GM06990 (cell line): Measurements from ENCODE around the gene COX7C.

Experiments
- DNase-seq: peaks from one replicate; pipeline ENCODE4 v3.0.0-alpha.2; 2011; ENCODE audit not compliant: insufficient read length; ENCODE audit errors: extremely low read depth
- H3K27me3 ChIP-seq: replicated peaks from 2 replicates; pipeline ENCODE4 v1.6.0; 2011; ENCODE audit warnings: low read length; ENCODE audit not compliant: control insufficient read depth, insufficient read depth
- H3K36me3 ChIP-seq: 2 replicates; pipeline ENCODE4 v1.5.1; 2011; ENCODE audit warnings: low read length; ENCODE audit not compliant: control insufficient read depth, insufficient read depth
- H3K4me3 ChIP-seq: replicated peaks from 2 replicates; pipeline ENCODE4 v1.5.1; 2011; ENCODE audit warnings: low read depth, mild to moderate bottlenecking, control low read depth, low read length
- TF ChIP-seq, protein P1 (sequence below): IDR thresholded peaks from 2 replicates; pipeline ENCODE4 v1.5.1; 2011; ENCODE audit warnings: low read length, control low read depth, mild to moderate bottlenecking, inconsistent platforms; ENCODE audit not compliant: insufficient read depth, poor library complexity, severe bottlenecking

Gene COX7C

DNA sequence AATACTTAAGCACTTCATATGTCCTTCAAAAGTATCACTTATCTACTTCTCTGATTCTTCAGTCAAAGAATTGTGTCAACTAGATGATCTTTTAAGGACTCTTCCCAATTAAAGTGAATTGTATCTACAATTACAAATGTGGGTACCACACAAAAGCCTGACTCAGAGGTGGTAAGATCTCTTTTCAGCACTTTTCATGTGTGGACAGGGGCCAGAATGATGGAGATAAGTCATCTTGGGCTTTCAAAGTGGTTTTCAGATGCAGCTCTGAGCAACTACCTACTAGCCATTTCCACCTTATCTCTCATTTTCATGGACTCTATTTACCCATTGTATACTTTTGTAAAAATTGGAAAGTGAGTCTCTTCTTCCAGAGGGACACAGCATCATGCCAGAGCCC is 8.4 kb downstream of the COX7C start:
- no peak overlapping the region for H3K4me3 ChIP-seq
- TF ChIP-seq, protein P1, sequence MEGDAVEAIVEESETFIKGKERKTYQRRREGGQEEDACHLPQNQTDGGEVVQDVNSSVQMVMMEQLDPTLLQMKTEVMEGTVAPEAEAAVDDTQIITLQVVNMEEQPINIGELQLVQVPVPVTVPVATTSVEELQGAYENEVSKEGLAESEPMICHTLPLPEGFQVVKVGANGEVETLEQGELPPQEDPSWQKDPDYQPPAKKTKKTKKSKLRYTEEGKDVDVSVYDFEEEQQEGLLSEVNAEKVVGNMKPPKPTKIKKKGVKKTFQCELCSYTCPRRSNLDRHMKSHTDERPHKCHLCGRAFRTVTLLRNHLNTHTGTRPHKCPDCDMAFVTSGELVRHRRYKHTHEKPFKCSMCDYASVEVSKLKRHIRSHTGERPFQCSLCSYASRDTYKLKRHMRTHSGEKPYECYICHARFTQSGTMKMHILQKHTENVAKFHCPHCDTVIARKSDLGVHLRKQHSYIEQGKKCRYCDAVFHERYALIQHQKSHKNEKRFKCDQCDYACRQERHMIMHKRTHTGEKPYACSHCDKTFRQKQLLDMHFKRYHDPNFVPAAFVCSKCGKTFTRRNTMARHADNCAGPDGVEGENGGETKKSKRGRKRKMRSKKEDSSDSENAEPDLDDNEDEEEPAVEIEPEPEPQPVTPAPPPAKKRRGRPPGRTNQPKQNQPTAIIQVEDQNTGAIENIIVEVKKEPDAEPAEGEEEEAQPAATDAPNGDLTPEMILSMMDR, result no peak
- DNase-seq, result no peak
- no peaks in the 10 kb centered on the region for H3K27me3 ChIP-seq
- peaks cover 1% of the 10 kb centered on the region for H3K36me3 ChIP-seq

DNA sequence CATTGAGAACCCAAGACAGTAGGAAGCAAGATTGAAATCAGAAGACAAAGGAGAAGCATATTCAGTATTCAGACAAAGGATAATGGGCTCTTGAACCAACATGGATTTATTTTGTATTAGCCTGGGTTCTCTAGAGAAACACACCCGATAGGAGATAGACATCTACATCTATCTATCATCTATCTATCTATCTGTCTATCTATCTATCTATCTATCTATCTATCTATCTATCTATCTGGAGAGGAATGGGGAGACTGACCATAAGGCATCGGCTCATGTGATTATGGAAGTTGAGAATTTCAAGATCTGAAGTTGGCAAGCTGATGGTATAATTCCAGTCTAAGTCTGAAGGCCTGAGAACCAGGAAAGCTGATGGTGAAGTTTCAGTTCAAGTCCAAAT is 13.4 kb downstream of the COX7C start:
- TF ChIP-seq, protein P1, result no peak
- Histone ChIP-seq H3K36me3 (no peaks in the 10 kb centered on the region), H3K4me3 (no peak overlapping the region), H3K27me3 (no peaks in the 10 kb centered on the region)
- no peak for DNase-seq

DNA sequence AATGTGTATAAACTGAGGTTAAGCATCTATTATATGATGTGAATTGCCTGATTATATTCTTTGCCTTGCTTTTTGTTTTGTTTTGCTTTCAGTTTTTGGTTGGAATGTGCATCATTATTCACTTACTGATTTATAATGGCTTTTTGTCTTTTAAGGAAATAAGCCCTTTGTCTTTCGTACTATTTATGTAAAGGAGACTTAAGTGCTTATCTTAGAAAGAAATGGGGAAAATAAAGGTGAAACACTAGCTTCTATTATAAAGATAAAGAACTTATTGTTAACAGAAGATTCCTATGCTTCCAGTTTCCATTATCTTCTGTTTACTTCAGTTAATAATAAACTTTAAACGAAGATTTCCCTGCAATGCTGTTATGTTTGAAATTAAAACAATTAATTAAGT is 23.3 kb downstream of the COX7C start:
- no peaks in the 10 kb centered on the region for H3K36me3 ChIP-seq
- TF ChIP-seq, protein P1, result no peak
- no peaks in the 10 kb centered on the region for H3K27me3 ChIP-seq
- H3K4me3 ChIP-seq, result no peak overlapping the region
- no peak for DNase-seq

DNA sequence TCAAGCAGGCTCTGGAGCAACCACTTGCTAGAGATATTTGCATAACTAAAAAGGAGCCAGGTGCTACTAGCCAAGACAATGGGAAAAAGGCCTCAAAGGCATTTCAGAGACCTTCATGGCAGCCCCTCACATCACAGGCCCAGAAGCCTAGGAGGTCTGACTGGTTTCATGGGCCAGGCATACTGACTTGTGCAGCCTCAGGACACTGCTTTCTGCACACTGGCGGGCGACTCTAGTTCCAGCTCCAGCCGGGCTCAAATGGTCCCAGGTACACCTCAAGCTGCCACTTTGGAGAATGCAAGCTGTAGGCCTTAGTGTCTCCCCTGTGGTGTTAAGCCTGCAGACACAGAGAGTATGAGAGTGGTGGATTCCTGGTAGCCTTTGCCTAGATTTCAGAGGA is 27.1 kb downstream of the COX7C start:
- no peaks in the 10 kb centered on the region for H3K36me3 ChIP-seq
- TF ChIP-seq, protein P1, result no peak
- no peak overlapping the region for H3K4me3 ChIP-seq
- H3K27me3 ChIP-seq, result no peaks in the 10 kb centered on the region
- no peak for DNase-seq

DNA sequence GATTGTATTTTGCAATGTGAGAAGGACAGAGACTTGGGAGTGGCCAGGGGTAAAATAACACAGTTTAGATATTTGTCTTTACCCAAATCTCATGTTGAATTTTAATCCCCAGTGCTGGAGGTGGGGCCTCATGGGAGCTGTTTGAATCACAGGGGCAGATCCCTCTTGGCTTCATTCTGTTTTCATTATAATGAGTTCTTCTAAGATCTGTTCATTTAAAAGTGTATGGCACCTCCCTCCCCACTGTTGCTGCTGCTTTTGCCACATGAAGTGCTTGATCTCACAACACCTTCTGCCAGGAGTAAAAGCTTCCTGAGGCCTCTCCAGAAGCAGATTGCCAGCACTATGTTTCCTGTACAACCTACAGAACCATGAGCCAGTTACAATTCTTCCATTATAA is 28.1 kb downstream of the COX7C start:
- TF ChIP-seq, protein P1, result no peak
- H3K36me3 ChIP-seq, result no peaks in the 10 kb centered on the region
- H3K4me3 ChIP-seq, result no peak overlapping the region
- no peak for DNase-seq
- no peaks in the 10 kb centered on the region for H3K27me3 ChIP-seq

DNA sequence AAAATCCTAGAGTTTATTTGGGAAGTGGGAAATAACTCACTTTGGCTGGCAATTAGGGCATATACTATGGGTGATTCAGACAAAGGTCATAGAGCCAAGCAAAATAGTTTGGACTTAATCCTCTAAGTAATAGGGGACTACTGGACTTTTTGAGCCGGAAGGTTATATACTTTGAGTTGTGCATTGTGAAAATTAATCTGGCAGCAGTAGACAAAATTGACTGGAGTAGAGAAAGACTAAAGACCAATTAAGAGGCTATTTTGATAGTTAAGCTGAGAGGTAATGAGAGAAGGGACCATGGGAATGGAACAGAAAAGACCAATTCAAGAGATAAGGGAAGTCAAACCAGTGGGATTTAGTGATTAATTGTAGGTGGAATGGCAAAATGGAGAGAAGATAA is 28.9 kb downstream of the COX7C start:
- TF ChIP-seq, protein P1, result no peak
- DNase-seq, result no peak
- Histone ChIP-seq H3K36me3 (no peaks in the 10 kb centered on the region), H3K4me3 (no peak overlapping the region), H3K27me3 (no peaks in the 10 kb centered on the region)
